ENCODE data around the gene ARRDC1.

Gene ARRDC1

GRCh38 chr9:137598943-137599342 lies 6.5 kb upstream of the ARRDC1 start:
- TF ChIP-seq, protein P1, sequence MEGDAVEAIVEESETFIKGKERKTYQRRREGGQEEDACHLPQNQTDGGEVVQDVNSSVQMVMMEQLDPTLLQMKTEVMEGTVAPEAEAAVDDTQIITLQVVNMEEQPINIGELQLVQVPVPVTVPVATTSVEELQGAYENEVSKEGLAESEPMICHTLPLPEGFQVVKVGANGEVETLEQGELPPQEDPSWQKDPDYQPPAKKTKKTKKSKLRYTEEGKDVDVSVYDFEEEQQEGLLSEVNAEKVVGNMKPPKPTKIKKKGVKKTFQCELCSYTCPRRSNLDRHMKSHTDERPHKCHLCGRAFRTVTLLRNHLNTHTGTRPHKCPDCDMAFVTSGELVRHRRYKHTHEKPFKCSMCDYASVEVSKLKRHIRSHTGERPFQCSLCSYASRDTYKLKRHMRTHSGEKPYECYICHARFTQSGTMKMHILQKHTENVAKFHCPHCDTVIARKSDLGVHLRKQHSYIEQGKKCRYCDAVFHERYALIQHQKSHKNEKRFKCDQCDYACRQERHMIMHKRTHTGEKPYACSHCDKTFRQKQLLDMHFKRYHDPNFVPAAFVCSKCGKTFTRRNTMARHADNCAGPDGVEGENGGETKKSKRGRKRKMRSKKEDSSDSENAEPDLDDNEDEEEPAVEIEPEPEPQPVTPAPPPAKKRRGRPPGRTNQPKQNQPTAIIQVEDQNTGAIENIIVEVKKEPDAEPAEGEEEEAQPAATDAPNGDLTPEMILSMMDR (conservative IDR thresholded peaks at IDR 0.05), result no peak
- H3K27ac ChIP-seq, result no peak overlapping the region

GRCh38 chr9:137602661-137603060 lies 2.8 kb upstream of the ARRDC1 start:
- TF ChIP-seq, protein P1 (conservative IDR thresholded peaks at IDR 0.05), result 0 out of 2 replicates have a peak, but pooled peaks have one; percentile 6
- no peak overlapping the region for H3K27ac ChIP-seq

GRCh38 chr9:137603879-137604278 lies 1.6 kb upstream of the ARRDC1 start:
- H3K27ac ChIP-seq, result peak overlapping the region; percentile 61; the same call in 1 of the 2 replicates
- TF ChIP-seq, protein P1 (conservative IDR thresholded peaks at IDR 0.05), result no peak

- peak overlapping the region; percentile 61 for H3K27ac ChIP-seq
- TF ChIP-seq, protein P1 (conservative IDR thresholded peaks at IDR 0.05), result no peak
These were observed 970 bp upstream of the ARRDC1 start for GRCh38 chr9:137604345-137605086.

DNA sequence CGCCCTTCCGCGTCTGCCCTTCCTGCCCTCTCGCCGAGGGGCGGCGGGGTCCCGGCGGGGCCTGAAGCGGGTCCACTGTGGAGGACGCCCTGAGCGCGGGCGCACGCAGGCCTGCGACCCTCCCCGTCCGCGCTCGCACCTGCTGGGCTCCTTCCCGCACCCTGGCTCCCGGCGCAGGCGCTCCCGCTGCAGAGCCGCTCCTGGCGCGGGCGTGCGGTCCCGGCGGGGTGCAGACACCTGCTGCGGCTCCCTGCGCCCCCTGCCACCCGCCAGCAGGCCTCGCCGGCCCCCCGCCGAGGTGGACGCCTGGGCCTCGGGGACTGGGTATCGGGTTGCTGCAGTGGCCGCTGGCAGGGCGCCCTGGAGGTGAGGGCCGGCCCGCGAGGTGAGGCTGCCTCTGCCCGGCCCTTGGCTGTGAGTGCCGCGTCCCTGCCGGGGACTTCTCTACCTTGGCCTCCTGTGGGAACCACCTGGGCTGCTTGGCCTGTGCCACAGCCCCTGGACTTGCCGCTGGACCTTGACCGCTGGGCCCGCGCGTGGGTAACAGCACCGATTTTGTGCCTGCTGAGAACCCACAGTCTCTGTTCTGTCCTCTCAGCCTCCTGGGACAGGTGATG lies 627 bp downstream of the ARRDC1 start:
- H3K27ac ChIP-seq, result peak overlapping the region; percentile 95

DNA sequence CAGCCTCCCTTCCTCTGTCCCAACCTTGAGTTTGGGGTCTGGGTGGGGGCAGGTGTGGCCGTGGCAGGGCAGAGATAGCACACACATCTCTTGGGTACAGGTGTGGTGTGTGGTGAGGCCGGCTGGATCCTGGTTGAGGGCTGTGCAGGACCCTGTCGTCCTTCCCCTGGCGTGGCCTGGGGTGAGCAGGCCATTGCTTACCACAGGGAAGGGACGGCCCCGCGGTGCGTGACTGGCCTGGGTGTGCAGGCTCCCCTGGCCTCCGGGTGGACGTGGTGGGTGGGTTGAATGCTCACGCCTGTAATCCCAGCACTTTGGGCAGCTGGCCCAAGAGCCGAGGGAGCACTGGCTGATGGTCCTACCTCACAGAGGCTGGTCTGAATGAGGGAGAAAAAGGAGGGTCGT lies 1.2 kb downstream of the ARRDC1 start:
- TF ChIP-seq, protein P1 (conservative IDR thresholded peaks at IDR 0.05), result no peak
- peak overlapping the region; percentile 95 for H3K27ac ChIP-seq

More for the DNA sequence above, 627 bp downstream of the ARRDC1 start:
- TF ChIP-seq, protein P1 (conservative IDR thresholded peaks at IDR 0.05), result no peak

- TF ChIP-seq, protein P1 (conservative IDR thresholded peaks at IDR 0.05), result no peak
- H3K27ac ChIP-seq, result peak overlapping the region; percentile 95
These were observed 1.8 kb downstream of the ARRDC1 start for GRCh38 chr9:137607141-137607857.

Measured in VCaP (cell line).